Subcutaneous adipose tissue (tissue), 4 donors: ENCODE data around the gene KCNT1. TPM values are rescaled to one million over a fixed set of nuclear protein-coding genes. Genes with fewer than 3 reads are reported as not detected.

ENCODE experiments used
- CTCF ChIP-seq: fragments of 450-650 bp; IDR thresholded peaks from one replicate; pipeline ENCODE4 v1.5.1; 2016; ENCODE audit warnings: low read depth, mild to moderate bottlenecking, control low read depth, antibody characterized with exemption, moderate library complexity
- total RNA-seq, 4 donors: library from RNA; depleted of rRNA; stranded (reverse); fragments of >200 nt; gene quantifications; one replicate each; pipeline ENCODE4 v1.1.0, GENCODE V29; 2016

The KCNT1 gene
- total RNA-seq, 4 donors from 2014 or later: 0.33 to 0.51 TPM; not detected in 2

- no peak for TF ChIP-seq CTCF
Measured at GRCh38 chr9:135794057-135794335, 92.0 kb downstream of the KCNT1 start.

GRCh38 chr9:135794361-135794885, 92.4 kb downstream of the KCNT1 start:
- no peak for TF ChIP-seq CTCF

- no peak for TF ChIP-seq CTCF
Measured at GRCh38 chr9:135795391-135795790, 93.4 kb downstream of the KCNT1 start.

DNA sequence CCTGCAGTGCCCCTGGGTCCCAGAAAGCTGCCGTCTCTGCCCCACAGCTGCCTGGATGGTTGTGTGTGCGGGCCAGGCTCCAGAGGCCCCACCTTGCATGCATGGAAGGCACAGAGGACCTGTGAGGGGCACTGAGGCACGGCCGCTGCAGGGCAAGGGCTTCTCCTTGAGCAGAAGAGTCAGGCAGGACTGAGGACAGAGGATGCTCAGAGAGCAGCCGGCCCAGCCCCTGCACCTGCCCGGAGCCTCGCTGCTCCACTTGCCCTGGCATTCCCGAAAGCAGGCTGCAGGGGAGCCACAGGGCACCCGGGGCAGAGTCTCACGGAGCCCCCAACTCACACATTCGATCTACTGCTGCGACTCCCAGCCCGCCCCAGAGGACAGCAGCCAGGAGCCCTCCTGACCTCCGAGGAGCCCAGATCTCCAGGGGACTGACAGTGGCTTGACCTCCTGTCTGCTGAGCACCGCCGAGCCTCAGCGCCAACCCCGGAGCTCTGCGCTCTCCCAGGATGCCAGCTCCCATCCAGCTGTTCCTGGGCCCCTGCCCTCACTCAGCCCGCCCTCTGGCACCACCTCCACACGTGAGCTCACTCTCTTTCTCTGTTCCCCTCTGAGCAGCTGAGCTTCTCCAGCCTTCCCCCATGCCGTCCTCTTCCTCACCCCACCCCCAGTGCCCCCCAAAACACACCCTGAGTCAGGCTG, 95.0 kb downstream of the KCNT1 start:
- TF ChIP-seq CTCF: no peak

DNA sequence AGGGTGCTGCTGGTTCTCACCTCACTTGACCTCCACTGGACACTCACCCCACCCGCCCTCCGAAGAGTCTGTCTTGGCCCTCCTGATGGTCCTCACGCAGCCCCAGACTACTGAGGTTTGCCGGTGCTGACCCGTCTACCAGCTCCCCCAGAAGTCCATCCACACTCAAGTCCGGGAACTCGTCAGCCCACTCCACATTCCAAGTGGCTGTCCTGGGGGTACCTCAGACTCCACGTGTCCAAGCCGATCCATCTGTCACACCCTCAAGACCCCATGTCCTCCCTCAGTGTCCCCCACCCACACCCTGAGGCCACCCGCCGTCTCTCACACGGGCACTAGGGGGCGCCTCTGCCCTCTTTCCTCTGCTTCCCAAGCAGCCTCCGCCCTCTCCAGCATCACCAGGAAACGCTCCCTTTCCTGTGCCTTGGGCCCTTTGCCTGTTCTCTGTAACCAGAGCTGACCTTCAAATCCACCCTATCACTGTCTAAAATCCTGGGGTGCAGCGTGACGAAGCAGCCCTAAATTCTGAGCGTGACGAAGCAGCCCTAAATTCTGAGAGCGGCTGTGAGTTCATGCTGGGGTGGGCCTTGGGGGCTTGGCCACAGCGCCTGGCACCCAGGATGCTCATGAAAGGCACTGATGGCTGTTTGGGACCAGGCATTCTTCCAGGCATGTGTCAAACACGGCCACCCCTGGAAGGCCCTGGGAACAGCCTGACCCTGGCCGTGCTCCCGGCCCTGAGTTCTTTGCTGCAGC, 95.7 kb downstream of the KCNT1 start:
- TF ChIP-seq CTCF: no peak

- no peak for TF ChIP-seq CTCF
Measured at GRCh38 chr9:135798263-135798585, 96.2 kb downstream of the KCNT1 start.

- TF ChIP-seq CTCF: no peak
Measured at GRCh38 chr9:135799261-135799660, 97.3 kb downstream of the KCNT1 start.
